ENCODE data around the gene TBC1D20. TPM values are rescaled to one million over a fixed set of nuclear protein-coding genes. Genes with fewer than 3 reads are reported as not detected.

TBC1D20 gene
- total RNA-seq, 4 donors from 2014 or later: 34.9 to 47.7 (median 41.7) TPM

- H3K36me3 ChIP-seq: peaks cover 19 to 94% (median 80%) of the 10 kb centered on the region in 4 donors
- TF ChIP-seq POLR2AphosphoS5 (IDR thresholded peaks at IDR 0.05) (no peak), CTCF (IDR thresholded peaks at IDR 0.05) (no peak), EP300 (IDR thresholded peaks at IDR 0.05) (no peak), POLR2A (IDR thresholded peaks at IDR 0.05; ENCODE audit: low read depth) (no peak)
Measured at GRCh38 chr20:428658-429200, 33.6 kb downstream of the TBC1D20 start.

GRCh38 chr20:427849-428657 is 34.3 kb downstream of the TBC1D20 start:
- WGBS: 96% methylated on average over 10 of the region's 14 CpGs

More at GRCh38 chr20:428658-429200, 33.6 kb downstream of the TBC1D20 start:
- H3K9me3 ChIP-seq: no peaks in the 10 kb centered on the region
- intact Hi-C loops (cut with DNase I): no loop called here
- H3K27ac ChIP-seq (replicated peaks in 1 of 4): no peak overlapping the region
- H3K4me3 ChIP-seq: no peak overlapping the region
- 87% methylated on average over 6 of the region's 14 CpGs for WGBS
- peaks cover 0 to 10% (median 0%) of the 10 kb centered on the region in 4 donors for H3K4me1 ChIP-seq
- H3K27me3 ChIP-seq: no peaks in the 10 kb centered on the region
- no peak for DNase-seq (ENCODE audit: extremely low spot score)

GRCh38 chr20:427401-427800 is 34.9 kb downstream of the TBC1D20 start:
- Histone ChIP-seq H3K9me3 (no peaks in the 10 kb centered on the region), H3K4me3 (no peak overlapping the region), H3K4me1 (peaks cover 0 to 10% (median 0%) of the 10 kb centered on the region in 4 donors), H3K27ac (replicated peaks in 1 of 4) (no peak overlapping the region), H3K36me3 (peaks cover 30 to 95% (median 84%) of the 10 kb centered on the region in 4 donors), H3K27me3 (no peaks in the 10 kb centered on the region)
- no peak for DNase-seq (ENCODE audit: extremely low spot score)
- intact Hi-C loops (cut with DNase I): no loop called here
- TF ChIP-seq EP300 (IDR thresholded peaks at IDR 0.05): no peak
- TF ChIP-seq CTCF (IDR thresholded peaks at IDR 0.05): no peak
- TF ChIP-seq POLR2AphosphoS5 (IDR thresholded peaks at IDR 0.05): no peak
- TF ChIP-seq POLR2A (IDR thresholded peaks at IDR 0.05; ENCODE audit: low read depth): no peak
- WGBS: 87% methylated on average over 4 of the region's 4 CpGs

More at GRCh38 chr20:427849-428657, 34.3 kb downstream of the TBC1D20 start:
- H3K4me1 ChIP-seq: peaks cover 0 to 10% (median 0%) of the 10 kb centered on the region in 4 donors
- H3K36me3 ChIP-seq: peaks cover 24 to 95% (median 84%) of the 10 kb centered on the region in 4 donors
- intact Hi-C loops (cut with DNase I): no loop called here
- no peak for TF ChIP-seq POLR2AphosphoS5 (IDR thresholded peaks at IDR 0.05)
- no peak for TF ChIP-seq CTCF (IDR thresholded peaks at IDR 0.05)
- no peak for TF ChIP-seq POLR2A (IDR thresholded peaks at IDR 0.05; ENCODE audit: low read depth)
- TF ChIP-seq EP300 (IDR thresholded peaks at IDR 0.05): no peak
- DNase-seq (ENCODE audit: extremely low spot score): no peak
- H3K27ac ChIP-seq (replicated peaks in 1 of 4): no peak overlapping the region
- no peak overlapping the region for H3K4me3 ChIP-seq
- H3K9me3 ChIP-seq: no peaks in the 10 kb centered on the region
- H3K27me3 ChIP-seq: no peaks in the 10 kb centered on the region

GRCh38 chr20:426566-426965 is 35.8 kb downstream of the TBC1D20 start:
- no peak for DNase-seq (ENCODE audit: extremely low spot score)
- no peak overlapping the region for H3K27ac ChIP-seq (replicated peaks in 1 of 4)
- H3K27me3 ChIP-seq: no peaks in the 10 kb centered on the region
- no peaks in the 10 kb centered on the region for H3K9me3 ChIP-seq
- TF ChIP-seq POLR2A (IDR thresholded peaks at IDR 0.05; ENCODE audit: low read depth): no peak
- no peak for TF ChIP-seq CTCF (IDR thresholded peaks at IDR 0.05)
- TF ChIP-seq EP300 (IDR thresholded peaks at IDR 0.05): no peak
- TF ChIP-seq POLR2AphosphoS5 (IDR thresholded peaks at IDR 0.05): no peak
- peaks cover 0 to 6% (median 0%) of the 10 kb centered on the region in 4 donors for H3K4me1 ChIP-seq
- intact Hi-C loops (cut with DNase I): no loop called here
- no peak overlapping the region for H3K4me3 ChIP-seq
- WGBS: 89% methylated on average over 2 of the region's 2 CpGs
- H3K36me3 ChIP-seq: peaks cover 32 to 95% (median 84%) of the 10 kb centered on the region in 4 donors
